Stimulated activated CD8-positive, alpha-beta memory T cell treated with anti-CD3 and anti-CD28 coated beads, Interleukin-4, amount 100 ng/mL, for 24 hours (primary cell): Measurements from ENCODE around the gene CDY1.
"Not testable (repeated sequence)": the region's sequence is repeated elsewhere in the genome, so short reads cannot be mapped to it uniquely, and the experiment has no call there.

Experiments used
- DNase-seq: peaks from one replicate; pipeline ENCODE4 v3.0.0-alpha.2; 2020; ENCODE audit warnings: low read depth

Gene CDY1

DNA sequence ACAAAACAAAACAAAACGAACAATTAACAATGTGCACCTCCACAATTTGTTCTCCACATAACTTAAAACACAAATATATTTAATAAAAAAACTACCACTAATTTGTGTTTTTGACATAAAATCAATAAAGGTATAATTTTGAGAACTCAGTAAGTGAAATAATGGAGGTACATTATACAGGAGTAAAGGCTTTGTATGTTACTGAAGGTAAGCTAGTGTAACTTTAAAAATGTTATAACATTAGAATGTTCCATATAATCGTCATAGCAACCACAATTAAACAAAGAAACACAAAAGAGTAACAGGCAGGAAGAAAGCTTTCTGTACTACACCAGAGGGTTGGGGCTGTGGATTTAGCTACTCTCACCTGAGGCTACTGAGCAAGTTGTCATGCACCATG is at the start of gene CDY1:
CDY1 (plus strand) TSS at position 301 of the 400 bp plus-strand sequence. CDS start 326 bp downstream, outside the sequence.
- DNase-seq = not testable (repeated sequence)

GRCh38 chrY:25593336-25593735 is 28.6 kb upstream of the CDY1 start:
- not testable (repeated sequence) for DNase-seq

DNA sequence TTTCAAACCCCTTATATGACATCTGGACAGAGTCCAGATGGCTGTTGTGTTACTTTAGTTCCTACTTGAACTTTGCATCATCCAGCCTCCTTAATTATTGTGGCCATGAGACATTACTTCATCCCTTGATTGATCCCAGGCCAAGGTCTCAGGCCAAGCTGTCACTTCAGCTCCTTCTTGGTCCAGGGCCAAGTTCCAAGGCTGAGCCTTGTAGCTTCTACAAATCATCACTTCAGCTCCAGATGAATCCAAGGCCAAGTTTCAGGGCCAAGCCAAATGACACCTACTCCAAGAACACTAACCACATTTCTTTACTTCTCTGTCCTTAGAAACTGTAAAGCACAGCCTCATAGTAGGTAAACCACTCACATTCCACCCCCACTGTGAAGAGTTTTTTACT is 1.7 kb upstream of the CDY1 start:
- not testable (repeated sequence) for DNase-seq

- not testable (repeated sequence) for DNase-seq
Measured at GRCh38 chrY:25626524-25626923, 4.6 kb downstream of the CDY1 start.

- not testable (repeated sequence) for DNase-seq
Measured at GRCh38 chrY:25630383-25631112, 8.6 kb downstream of the CDY1 start.

DNA sequence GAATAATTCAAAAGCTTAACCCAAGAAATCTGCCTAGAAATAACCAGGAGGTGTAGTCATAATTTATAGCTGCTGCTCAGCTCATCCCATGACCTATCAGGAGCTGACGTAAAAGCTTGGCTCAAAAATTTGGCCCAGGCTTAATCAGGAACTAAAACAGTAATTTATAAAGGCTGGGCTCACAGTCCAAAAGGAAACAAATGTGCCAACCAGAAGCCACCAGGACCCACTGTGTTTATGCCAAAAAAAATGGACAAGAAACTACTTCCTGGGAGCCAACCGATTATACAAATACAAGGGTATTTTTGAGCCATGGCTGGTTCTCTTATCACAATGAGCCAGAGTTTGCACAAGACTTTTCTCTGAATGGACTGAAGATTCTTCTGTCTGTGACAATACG is 17.9 kb downstream of the CDY1 start:
- not testable (repeated sequence) for DNase-seq

GRCh38 chrY:25643024-25643915 is 21.4 kb downstream of the CDY1 start:
- not testable (repeated sequence) for DNase-seq
